ENCODE data around the gene PRKAG2.

The PRKAG2 gene

DNA sequence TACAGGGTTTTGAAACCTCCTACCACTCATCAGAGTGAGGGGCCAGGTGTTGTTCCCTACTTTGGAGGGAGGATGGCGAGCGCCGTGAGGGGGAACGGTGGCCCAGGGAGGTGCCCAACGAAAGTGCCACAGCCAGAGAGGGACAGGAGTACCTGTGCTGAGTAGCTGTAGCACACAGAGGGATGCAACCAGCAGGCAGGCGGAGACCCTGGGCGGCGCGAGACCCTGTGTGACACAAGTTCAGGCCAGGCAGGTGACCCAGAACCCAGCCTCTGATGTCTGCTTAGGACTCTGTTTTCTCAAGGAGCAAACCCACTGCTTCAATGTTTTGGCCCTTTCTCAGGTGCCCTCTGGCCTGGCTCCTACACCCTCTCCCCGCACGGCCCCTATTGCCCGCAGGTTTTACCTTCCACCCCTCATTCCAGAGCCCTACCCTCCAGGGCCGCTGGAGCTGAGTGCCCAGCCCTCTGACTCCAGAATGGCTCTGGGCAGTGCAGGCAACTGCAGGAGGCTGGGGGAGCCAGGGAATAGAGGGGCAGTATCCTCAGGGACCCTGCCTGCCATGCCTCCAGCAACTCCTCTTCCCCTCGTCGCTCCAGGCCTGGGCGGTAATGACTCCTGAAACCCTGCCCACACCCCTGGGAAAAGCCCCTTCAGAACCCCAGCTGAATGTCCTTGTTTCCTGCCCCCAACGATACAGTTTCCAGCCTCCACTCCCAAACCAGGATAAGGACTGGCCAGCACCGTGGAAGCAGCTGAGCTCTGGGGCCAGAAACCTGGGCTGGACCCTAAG, 193.1 kb downstream of the PRKAG2 start:
- no peak for DNase-seq (ENCODE audit: low read depth in 1 of 2, low spot score in 1 of 2)
- in situ Hi-C loops (cut with HindIII; ENCODE audit: low pct_unique_long_range_greater_than_20kb, low sequenced_read_pairs), result no loop called here
- no peak for TF ChIP-seq JUND (IDR thresholded peaks at IDR 0.05; ENCODE audit: low read depth)

DNA sequence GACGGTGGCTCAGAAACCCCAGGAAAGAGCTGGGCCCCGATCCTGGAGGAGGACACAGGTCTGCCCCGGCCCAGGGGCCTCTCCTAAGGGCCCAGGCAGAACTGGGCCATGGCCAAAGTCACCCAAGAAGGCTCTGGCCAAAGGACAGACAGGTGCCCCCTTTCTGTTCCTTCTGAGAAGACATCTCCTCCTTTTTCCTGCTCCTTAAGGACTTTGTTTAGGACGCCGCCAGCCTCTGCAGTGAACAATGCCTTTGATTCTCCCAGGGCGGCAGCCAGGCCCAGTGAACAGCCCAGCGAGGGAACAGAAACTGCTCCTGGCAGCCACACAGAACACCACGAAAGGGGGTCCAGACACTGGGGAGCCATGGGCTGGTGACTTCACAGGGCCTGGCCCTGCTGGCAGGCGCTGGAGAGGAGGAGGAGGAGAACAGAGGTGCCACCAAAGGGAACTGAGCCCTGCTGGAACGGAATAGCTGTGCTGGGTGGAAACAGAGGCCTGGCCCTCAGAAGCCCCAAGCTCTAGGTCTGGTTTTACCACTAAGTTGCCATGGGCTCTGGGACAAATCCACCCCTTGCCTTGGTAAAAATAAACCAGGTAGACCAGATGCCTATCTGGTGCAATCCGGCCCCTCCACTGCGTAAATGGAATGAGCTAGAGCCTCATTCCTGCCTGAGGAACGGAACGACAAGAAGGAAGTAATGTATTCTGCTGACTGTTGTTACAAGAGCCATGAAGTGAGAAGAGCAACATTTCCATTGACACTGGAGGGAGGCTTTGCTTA, 193.9 kb downstream of the PRKAG2 start:
- TF ChIP-seq JUND (IDR thresholded peaks at IDR 0.05; ENCODE audit: low read depth), result no peak
- in situ Hi-C loops (cut with HindIII; ENCODE audit: low pct_unique_long_range_greater_than_20kb, low sequenced_read_pairs), result no loop called here
- peak in 1 of 2 experiments; percentile 42 for DNase-seq (ENCODE audit: low read depth in 1 of 2, low spot score in 1 of 2)

DNA sequence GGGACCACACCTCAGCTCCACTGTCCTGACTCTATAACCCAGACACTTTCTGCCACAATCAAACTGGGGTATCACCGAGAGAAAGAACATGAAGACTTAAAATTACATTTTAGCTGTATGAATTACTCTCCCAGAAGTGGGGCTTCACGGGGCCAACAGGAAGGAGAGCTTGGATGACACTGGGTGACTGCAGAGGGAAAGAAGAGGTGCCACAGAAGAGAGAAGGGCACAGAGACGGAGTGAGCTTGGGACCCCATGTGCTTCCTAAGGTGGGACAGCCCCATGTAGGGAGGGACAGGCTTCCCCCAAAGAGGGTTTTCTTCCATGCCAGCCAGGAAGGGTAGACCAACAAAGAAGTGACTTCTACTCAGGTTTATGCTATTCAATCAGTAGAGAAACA, 195.2 kb downstream of the PRKAG2 start:
- in situ Hi-C loops (cut with HindIII; ENCODE audit: low pct_unique_long_range_greater_than_20kb, low sequenced_read_pairs), result no loop called here
- TF ChIP-seq JUND (IDR thresholded peaks at IDR 0.05; ENCODE audit: low read depth), result no peak
- no peak for DNase-seq (ENCODE audit: low read depth in 1 of 2, low spot score in 1 of 2)

DNA sequence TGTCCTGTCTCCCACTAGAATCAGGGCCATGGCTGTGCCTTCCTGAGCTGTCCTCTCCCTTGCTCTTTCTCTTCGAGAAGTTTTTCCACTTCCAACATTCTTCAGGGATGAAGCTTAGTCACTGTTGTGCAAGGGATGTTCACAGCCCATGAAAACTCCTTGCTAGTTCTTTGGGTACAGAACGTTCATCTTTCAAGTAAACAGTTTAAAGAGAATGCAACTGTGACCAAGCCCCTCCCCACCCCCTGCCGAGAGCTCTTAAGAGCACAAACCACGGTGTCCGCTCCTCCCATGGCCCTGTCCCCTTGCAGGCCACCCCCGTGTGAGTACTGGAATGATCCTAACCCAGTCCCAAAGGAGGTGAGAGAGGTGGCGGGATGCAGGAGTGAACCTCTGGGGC, 196.1 kb downstream of the PRKAG2 start:
- no peak for TF ChIP-seq JUND (IDR thresholded peaks at IDR 0.05; ENCODE audit: low read depth)
- in situ Hi-C loops (cut with HindIII; ENCODE audit: low pct_unique_long_range_greater_than_20kb, low sequenced_read_pairs), result no loop called here
- DNase-seq (ENCODE audit: low read depth in 1 of 2, low spot score in 1 of 2), result no peak

DNA sequence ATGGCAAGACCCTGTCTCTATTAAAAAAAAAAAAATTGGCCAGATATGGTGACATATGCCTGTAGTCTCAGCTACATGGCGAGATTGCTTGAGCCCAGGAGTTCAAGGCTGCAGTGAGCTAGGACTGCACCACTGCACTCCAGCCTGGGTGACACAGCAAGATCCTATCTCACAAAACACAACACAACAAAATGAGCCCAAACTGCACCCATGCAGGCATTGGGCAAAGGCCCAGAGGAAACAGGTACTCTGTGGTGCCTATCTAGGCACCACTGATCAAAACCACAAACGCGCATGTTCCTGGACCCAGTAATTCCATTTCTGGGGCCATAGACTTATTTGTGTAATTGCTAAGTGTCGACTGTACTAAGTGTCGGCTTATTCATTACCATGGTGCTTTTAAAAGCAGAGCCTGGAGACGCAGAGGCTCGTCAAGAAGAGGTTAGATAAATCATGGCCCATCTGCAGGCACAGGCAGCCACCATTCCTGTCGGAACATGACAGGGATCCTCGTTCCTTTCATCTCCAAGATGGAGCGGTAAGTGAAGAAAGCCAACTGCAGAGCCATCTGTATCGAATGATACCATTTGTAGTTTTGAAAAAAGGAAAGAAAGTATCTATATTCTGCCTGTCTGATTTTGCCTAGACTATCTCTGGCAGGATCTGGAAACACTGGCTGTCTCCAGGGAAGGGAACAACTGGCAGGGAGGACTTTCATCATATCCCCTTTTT, 196.9 kb downstream of the PRKAG2 start:
- DNase-seq (ENCODE audit: low read depth in 1 of 2, low spot score in 1 of 2), result no peak
- in situ Hi-C loops (cut with HindIII; ENCODE audit: low pct_unique_long_range_greater_than_20kb, low sequenced_read_pairs), result no loop called here
- no peak for TF ChIP-seq JUND (IDR thresholded peaks at IDR 0.05; ENCODE audit: low read depth)

DNA sequence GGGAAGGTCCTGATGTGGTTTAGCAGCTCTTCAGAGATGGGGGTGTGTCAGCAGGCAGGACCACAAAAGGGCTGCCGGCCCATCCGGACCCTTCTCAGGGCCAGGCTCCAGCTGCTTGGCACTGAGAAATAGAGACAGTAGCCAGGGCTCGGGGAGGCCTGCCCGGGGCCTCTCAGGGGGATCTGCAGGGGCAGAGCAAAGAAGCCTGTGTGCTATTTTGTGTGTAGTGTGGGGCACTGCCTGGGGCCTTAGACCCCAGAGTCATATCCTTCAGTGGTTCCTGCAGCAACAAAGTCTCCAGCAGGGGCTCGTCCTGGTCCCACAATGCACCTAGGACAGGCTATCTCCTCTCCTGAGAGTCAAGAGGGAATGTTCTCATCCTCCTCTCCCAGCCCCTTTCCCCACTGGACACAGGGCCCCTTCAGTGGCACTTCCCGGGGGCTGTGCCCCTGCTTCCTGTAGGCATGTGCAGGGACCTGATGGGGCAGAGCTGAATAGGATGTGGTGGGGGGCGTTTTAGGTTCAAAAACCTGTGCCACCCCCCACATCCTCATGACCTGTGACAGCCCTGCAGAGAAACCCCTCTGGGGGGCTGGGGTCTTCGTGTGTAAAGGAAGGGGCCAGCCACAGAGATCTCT, 197.7 kb downstream of the PRKAG2 start:
- no peak for TF ChIP-seq JUND (IDR thresholded peaks at IDR 0.05; ENCODE audit: low read depth)
- no peak for DNase-seq (ENCODE audit: low read depth in 1 of 2, low spot score in 1 of 2)
- in situ Hi-C loops (cut with HindIII; ENCODE audit: low pct_unique_long_range_greater_than_20kb, low sequenced_read_pairs), result no loop called here

DNA sequence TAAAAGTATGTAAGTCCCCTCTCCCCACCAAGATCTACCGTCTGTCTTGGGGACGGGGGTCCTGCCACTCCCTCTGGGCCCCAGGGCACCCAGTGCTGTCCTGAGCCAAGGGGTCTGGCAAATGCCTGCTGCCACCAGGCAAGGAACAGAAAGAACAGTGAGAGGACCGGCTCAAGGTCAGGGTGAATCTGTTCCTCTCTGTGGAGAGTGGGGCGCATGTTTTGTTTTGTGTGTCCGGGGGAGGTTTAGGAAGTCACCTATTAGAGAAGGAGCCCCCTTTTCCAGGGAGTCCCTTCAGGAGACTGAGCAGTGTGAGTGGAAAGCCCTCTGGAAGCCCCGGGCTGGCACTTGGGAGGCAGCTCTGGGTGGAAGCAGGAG, 198.7 kb downstream of the PRKAG2 start:
- in situ Hi-C loops (cut with HindIII; ENCODE audit: low pct_unique_long_range_greater_than_20kb, low sequenced_read_pairs), result no loop called here
- TF ChIP-seq JUND (IDR thresholded peaks at IDR 0.05; ENCODE audit: low read depth), result no peak
- no peak for DNase-seq (ENCODE audit: low read depth in 1 of 2, low spot score in 1 of 2)

DNA sequence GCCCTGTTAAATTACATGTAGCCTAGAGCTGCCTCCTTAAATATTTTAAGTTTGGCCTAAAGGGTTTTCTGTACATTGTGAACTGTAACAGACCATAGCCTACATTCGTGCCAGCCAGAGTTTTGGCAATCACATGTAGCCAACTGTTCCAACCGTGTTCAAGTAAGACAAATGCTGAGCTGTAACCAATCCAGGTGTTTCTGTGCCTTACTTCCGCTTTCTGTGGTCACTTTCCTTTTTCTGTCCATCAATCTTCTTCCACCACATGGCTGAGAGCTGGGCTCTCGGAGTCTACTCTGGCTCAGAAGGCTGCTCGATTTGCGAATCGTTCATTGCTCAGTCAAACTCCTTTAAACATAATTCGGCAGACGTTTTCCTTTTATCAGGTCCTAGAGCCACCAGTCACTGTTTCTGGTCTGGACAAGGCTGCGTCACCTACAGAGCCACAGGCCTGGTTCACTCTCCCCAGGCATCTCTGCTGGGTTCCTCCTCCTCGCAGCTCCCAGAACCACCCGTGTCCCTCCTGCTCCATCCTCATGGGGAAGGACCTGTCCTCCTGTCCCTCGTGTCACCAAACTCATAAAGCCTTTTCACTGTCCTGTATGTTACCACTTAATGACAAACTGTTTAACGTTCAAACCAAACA, 199.2 kb downstream of the PRKAG2 start:
- no peak for TF ChIP-seq JUND (IDR thresholded peaks at IDR 0.05; ENCODE audit: low read depth)
- in situ Hi-C loops (cut with HindIII; ENCODE audit: low pct_unique_long_range_greater_than_20kb, low sequenced_read_pairs), result no loop called here
- no peak for DNase-seq (ENCODE audit: low read depth in 1 of 2, low spot score in 1 of 2)

DNA sequence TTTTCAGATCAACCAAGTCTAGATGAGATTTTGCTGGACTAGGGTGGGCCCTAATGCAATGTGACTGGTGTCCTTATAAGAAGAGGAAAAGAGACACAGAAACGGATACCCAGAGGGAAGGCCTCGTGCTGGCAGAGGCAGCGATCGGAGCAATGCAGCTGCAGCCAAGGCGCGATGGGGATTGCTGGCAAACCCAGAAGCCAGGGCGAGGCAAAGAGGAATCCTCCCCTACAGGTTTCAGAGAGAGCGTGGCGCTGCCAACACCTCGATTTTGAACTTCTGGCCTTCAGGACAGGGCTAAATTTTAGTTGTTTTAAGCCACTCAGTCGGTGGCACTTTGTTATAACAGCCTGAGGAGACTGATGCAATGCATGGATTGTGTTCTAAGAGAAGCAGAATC, 200.2 kb downstream of the PRKAG2 start:
- no peak for TF ChIP-seq JUND (IDR thresholded peaks at IDR 0.05; ENCODE audit: low read depth)
- no peak for DNase-seq (ENCODE audit: low read depth in 1 of 2, low spot score in 1 of 2)
- in situ Hi-C loops (cut with HindIII; ENCODE audit: low pct_unique_long_range_greater_than_20kb, low sequenced_read_pairs), result no loop called here

DNA sequence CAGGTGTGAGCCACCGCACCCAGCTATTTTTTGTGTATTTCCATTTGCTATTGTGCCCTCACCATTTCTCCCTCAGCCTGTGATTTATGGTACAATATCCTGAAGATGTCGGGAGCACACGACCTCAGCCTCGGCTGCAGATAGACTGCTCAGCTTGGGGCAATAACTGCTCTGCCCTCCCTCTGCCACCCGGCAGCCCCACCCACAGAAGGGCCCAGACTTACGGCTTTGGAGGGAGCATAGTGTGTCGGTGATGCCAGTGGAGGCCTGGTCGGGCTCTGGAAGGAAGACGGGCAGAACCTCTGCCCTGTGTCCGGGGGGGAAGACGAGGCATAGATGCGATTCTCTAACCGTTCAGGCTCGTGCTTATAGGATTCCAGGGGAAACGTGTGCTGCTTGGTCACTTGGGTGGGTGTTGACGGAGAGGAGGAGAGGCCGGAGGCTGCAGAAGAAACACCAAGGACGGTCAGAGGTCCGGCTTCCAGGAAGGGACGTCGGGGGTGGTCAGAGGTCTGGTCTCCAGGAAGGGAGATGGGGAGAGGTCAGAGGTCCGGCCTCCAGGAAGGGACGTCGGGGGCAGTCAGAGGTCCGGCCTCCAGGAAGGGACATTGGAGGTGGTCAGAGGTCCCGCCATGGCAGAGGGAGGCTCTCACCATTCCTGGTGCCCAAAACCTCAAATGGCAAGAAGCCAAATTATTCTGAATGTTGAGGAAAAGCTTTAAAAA, 201.6 kb downstream of the PRKAG2 start:
- no peak for DNase-seq (ENCODE audit: low read depth in 1 of 2, low spot score in 1 of 2)
- no peak for TF ChIP-seq JUND (IDR thresholded peaks at IDR 0.05; ENCODE audit: low read depth)
- in situ Hi-C loops (cut with HindIII; ENCODE audit: low pct_unique_long_range_greater_than_20kb, low sequenced_read_pairs), result no loop called here

DNA sequence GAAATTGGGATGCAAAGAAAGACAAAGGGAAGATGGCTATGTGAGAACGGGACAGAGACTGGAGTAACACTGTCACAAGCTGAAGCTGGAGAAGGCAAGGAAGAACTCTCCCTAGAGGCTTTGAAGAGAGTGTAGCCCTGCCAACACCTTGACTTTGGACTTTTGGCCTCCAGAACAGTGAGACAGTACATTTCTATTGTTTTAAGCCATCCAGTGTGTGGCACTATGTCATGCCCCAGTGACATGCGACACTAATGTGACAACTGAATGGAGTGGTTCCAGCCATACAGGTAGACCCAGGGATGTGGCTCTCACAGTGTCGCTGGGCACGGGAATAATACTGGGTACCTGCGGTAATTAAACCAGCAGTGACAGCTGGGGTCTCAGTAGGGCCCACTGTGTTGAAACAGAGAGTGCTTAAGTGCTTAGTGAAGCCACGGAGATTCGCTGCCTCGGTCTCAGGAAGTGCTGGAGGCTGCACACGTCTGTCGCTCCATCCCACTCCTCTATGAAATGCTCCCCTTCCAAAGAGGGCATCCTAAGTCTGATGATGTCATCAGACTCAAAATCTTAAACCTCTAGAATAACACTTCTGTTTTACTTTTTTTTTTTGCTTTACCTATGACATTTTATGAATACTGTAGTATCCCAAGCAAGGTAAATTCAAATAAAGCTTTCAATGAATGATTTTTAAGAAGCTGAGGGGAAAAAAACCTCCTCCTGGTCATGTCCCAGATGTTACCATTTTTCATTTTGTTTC, 202.6 kb downstream of the PRKAG2 start:
- in situ Hi-C loops (cut with HindIII; ENCODE audit: low pct_unique_long_range_greater_than_20kb, low sequenced_read_pairs), result no loop called here
- DNase-seq (ENCODE audit: low read depth in 1 of 2, low spot score in 1 of 2), result no peak
- no peak for TF ChIP-seq JUND (IDR thresholded peaks at IDR 0.05; ENCODE audit: low read depth)

Data from T47D (cell line).